Spleen (tissue), 11 donors: Measurements from ENCODE around the gene SH3GLB1. TPM values are rescaled to one million over a fixed set of nuclear protein-coding genes. Genes with fewer than 3 reads are reported as not detected.
A peak's percentile ranks its signal among the peaks of the same experiment; 100 is the strongest.

Source experiments
- DNase-seq: peaks from one replicate; pipeline ENCODE4 v3.0.0-alpha.2; 2020
- H3K27ac ChIP-seq, 8 donors: fragments of 200-600 bp; sonication (generic) in 7 of 8; 1 replicate in 4 of 8; 2 replicates in 4 of 8; pipeline versions ENCODE4 v1.5.0 to v1.8.0; 2016 to 2021; ENCODE audit warnings: inconsistent platforms in 4 of 8, mild to moderate bottlenecking in 4 of 8, moderate library complexity in 1 of 8
- H3K27me3 ChIP-seq, 7 donors: fragments of 200-600 bp; sonication (generic) in 6 of 7; replicated peaks in 1 of 7; 1 replicate in 4 of 7; 2 replicates in 3 of 7; pipeline versions ENCODE4 v1.5.0 to v1.8.0; 2016 to 2021; ENCODE audit warnings: inconsistent platforms in 3 of 7, mild to moderate bottlenecking in 1 of 7
- H3K36me3 ChIP-seq, 6 donors: fragments of 200-600 bp; sonication (generic) in 5 of 6; 1 replicate in 4 of 6; 2 replicates in 2 of 6; pipeline versions ENCODE4 v1.5.0 to v1.8.0; 2016 to 2021; ENCODE audit warnings: inconsistent platforms in 2 of 6
- H3K4me1 ChIP-seq, 6 donors: fragments of 200-600 bp; sonication (generic) in 5 of 6; 1 replicate in 3 of 6; 2 replicates in 3 of 6; pipeline versions ENCODE4 v1.5.0 to v1.8.0; 2016 to 2021; ENCODE audit warnings: inconsistent platforms in 3 of 6
- H3K4me3 ChIP-seq, 8 donors: fragments of 200-600 bp; sonication (generic) in 7 of 8; 1 replicate in 4 of 8; 2 replicates in 4 of 8; pipeline versions ENCODE4 v1.5.0 to v1.8.0; 2016 to 2021; ENCODE audit warnings: inconsistent platforms in 4 of 8, mild to moderate bottlenecking in 4 of 8, moderate library complexity in 2 of 8
- H3K9me3 ChIP-seq, 8 donors: fragments of 200-600 bp; sonication (generic) in 7 of 8; 1 replicate in 4 of 8; 2 replicates in 4 of 8; pipeline versions ENCODE4 v1.5.0 to v1.8.0; 2016 to 2021; ENCODE audit warnings: inconsistent platforms in 4 of 8
- CTCF ChIP-seq, 11 experiments: fragments of 200-600 bp in 7 of 11; fragments of 450-650 bp in 4 of 11; sonication (generic) in 4 of 11; IDR thresholded peaks in 8 of 11; conservative IDR thresholded peaks in 3 of 11; 1 replicate in 7 of 11; 2 replicates in 4 of 11; pipeline versions ENCODE4 v1.4.0 to v1.8.0; 2016 to 2021; ENCODE audit warnings: antibody characterized with exemption in 11 of 11, inconsistent platforms in 4 of 11, mild to moderate bottlenecking in 1 of 11
- POLR2A ChIP-seq, 3 donors: fragments of 450-650 bp; IDR thresholded peaks; one replicate each; pipeline ENCODE4 v1.5.1; 2017; ENCODE audit warnings: antibody characterized with exemption in 3 of 3, mild to moderate bottlenecking in 1 of 3
- POLR2AphosphoS5 ChIP-seq, 3 donors: sonication (generic); formaldehyde crosslinking; IDR thresholded peaks; one replicate each; pipeline ENCODE4 v1.5.1; 2017; ENCODE audit warnings: antibody characterized with exemption in 3 of 3
- WGBS, 5 donors: extraction: QIAGEN DNeasy Blood & Tissue Kit in 3 of 5; methylation state at CpG; one replicate each; pipeline versions ENCODE4 v1.1.5 to v1.1.7; 2013 to 2018; 5-methylcytosine and 5-hydroxymethylcytosine counted together
- intact Hi-C: fragments of 100-400 bp; cut with DNase I; formaldehyde crosslinking; loops from one replicate; pipeline ENCODE4 v1.15.0; 2023; ENCODE audit warnings: low total_unique reads
- polyA plus RNA-seq, 3 donors: library from polyadenylated mRNA; stranded (reverse); fragments of 200-250 nt; gene quantifications; one replicate each; pipeline ENCODE4 v1.2.1, GENCODE V29; 2013
- total RNA-seq, 7 donors: library from RNA; depleted of rRNA in 3 of 7; stranded (reverse); fragments of >200 nt in 3 of 7; fragmentation: NEBNext Ultra II Directional in 4 of 7; extraction: Animal tissue kit (Norgen Biotek cat#: 25700) in 4 of 7; gene quantifications; one replicate each; pipeline versions ENCODE4 v1.1.0 to v1.2.1, GENCODE V29; 2016 to 2021
- donor health status: healthy with polysubstance abuse.
- donor health status: DM: no; HTN: no; CAD: no; lungs with moderate emphysema.
- donor health status: DM: no; HTN: no; CAD: no.
- donor health status: Bipolar disorder and iron deficiency.
- donor health status: healthy.
- donor health status: DM: no; HTN: no; CAD: no.
- donor health status: DM: yes; HTN: yes; CAD: no.

Gene SH3GLB1
- total and polyA plus RNA-seq, 10 donors = 20.2 to 122 (median 86.2) TPM

- intact Hi-C loops = no loop called here
- H3K9me3 ChIP-seq = peaks cover 0 to 10% (median 3%) of the 10 kb centered on the region in 8 donors
- no peak overlapping the region for H3K27ac ChIP-seq
- TF ChIP-seq CTCF (IDR thresholded peaks at IDR 0.05 in 8 of 11, conservative IDR thresholded peaks at IDR 0.05 in 3 of 11) (no peak), POLR2AphosphoS5 (IDR thresholded peaks at IDR 0.05) (no peak), POLR2A (IDR thresholded peaks at IDR 0.05) (no peak)
- no peak for DNase-seq
- peaks cover 0 to 11% (median 8%) of the 10 kb centered on the region in 6 donors for H3K4me1 ChIP-seq
- H3K4me3 ChIP-seq = no peak overlapping the region
- H3K36me3 ChIP-seq = no peaks in the 10 kb centered on the region
- no peaks in the 10 kb centered on the region for H3K27me3 ChIP-seq
- WGBS, 5 donors = 89 to 98% (median 92%) methylated on average over 4 of the region's 4 CpGs
Observed at GRCh38 chr1:86769065-86769464, 64.7 kb downstream of the SH3GLB1 start.

- 51 to 60% (median 53%) methylated on average over 5 of the region's 5 CpGs for WGBS, 5 donors
- DNase-seq = no peak
- Histone ChIP-seq H3K9me3 (no peaks in the 10 kb centered on the region), H3K36me3 (no peaks in the 10 kb centered on the region), H3K27ac (peak overlapping the region; percentile 27 to 93 (median 82)), H3K4me3 (peak overlapping the region in 1 of 8 donors; percentile 46), H3K4me1 (peaks cover 3 to 36% (median 21%) of the 10 kb centered on the region in 6 donors), H3K27me3 (no peaks in the 10 kb centered on the region)
- intact Hi-C loops = no loop called here
- TF ChIP-seq POLR2AphosphoS5 (IDR thresholded peaks at IDR 0.05) = no peak
- no peak for TF ChIP-seq CTCF (IDR thresholded peaks at IDR 0.05 in 8 of 11, conservative IDR thresholded peaks at IDR 0.05 in 3 of 11)
- no peak for TF ChIP-seq POLR2A (IDR thresholded peaks at IDR 0.05)
Observed at GRCh38 chr1:86773341-86774288, 69.2 kb downstream of the SH3GLB1 start.

- WGBS, 5 donors = 36 to 41% (median 38%) methylated on average over 11 of the region's 11 CpGs
- no peaks in the 10 kb centered on the region for H3K36me3 ChIP-seq
- H3K27me3 ChIP-seq = no peaks in the 10 kb centered on the region
- H3K9me3 ChIP-seq = no peaks in the 10 kb centered on the region
- TF ChIP-seq CTCF (IDR thresholded peaks at IDR 0.05 in 8 of 11, conservative IDR thresholded peaks at IDR 0.05 in 3 of 11) (no peak), POLR2AphosphoS5 (IDR thresholded peaks at IDR 0.05) (peak in 2 of 3 donors; percentile 39 to 84)
- peak overlapping the region in 1 of 8 donors; percentile 46 for H3K4me3 ChIP-seq
- H3K4me1 ChIP-seq = peaks cover 3 to 36% (median 21%) of the 10 kb centered on the region in 6 donors
- peak; percentile 82 for DNase-seq
- H3K27ac ChIP-seq = peak overlapping the region; percentile 27 to 93 (median 82)
- intact Hi-C loops = no loop called here
Observed at GRCh38 chr1:86774305-86775295, 70.2 kb downstream of the SH3GLB1 start.
